ENCODE results near the gene BEST3.

The BEST3 gene

DNA sequence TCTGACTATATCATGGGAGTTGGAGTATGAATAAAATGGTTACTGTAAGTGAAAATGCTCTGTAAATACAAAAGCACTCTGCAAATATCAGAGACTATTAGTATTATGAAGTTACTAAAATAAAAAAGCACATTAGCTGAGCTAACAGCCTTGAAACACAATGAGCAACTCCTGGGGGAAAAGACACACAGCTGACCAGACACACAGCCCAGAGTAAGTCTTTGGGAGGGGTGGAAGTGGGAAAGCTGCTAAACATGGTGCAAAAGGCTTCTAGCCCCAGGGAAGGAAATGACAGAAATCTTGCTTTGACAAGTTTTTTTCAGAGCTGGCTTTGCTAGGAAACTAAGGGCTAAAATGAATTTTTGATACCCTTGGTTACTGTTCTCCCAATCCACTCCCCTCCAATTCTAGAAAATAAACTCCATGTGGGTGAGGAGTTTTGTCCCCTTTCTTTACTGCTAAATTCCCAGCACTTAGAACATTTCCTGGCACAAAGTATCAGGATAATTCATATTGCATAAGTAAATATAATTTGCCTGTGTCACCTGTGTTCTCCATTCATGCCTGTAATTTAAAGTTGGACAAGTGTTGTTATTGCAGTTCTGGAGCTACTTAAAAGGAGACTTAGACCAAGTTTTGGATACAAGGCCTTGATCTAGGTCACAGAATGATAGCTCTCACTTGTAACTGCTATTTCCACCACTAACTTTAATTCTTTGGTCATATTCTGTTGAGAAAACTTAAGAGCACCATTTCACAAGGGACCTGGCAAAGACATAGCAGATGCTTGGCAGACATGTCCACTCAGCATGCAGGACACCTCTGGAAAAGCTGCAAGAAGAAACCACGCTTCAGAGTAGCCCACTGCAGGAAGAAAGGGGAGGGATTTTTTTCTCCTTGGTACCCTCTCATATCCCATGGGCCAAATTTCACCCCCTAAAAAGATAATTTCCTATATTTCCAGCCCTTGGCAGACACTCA is 20.5 kb upstream of the BEST3 start:
- TF ChIP-seq POLR2AphosphoS5 (IDR thresholded peaks at IDR 0.05; ENCODE audit: low read depth, low read length), result no peak
- TF ChIP-seq TAF1 (IDR thresholded peaks at IDR 0.05; ENCODE audit: borderline replicate concordance, insufficient read depth, low read length), result no peak
- no peak for TF ChIP-seq SIN3A (IDR thresholded peaks at IDR 0.05; ENCODE audit: borderline replicate concordance, insufficient read depth, low read length)
- TF ChIP-seq, protein P1, sequence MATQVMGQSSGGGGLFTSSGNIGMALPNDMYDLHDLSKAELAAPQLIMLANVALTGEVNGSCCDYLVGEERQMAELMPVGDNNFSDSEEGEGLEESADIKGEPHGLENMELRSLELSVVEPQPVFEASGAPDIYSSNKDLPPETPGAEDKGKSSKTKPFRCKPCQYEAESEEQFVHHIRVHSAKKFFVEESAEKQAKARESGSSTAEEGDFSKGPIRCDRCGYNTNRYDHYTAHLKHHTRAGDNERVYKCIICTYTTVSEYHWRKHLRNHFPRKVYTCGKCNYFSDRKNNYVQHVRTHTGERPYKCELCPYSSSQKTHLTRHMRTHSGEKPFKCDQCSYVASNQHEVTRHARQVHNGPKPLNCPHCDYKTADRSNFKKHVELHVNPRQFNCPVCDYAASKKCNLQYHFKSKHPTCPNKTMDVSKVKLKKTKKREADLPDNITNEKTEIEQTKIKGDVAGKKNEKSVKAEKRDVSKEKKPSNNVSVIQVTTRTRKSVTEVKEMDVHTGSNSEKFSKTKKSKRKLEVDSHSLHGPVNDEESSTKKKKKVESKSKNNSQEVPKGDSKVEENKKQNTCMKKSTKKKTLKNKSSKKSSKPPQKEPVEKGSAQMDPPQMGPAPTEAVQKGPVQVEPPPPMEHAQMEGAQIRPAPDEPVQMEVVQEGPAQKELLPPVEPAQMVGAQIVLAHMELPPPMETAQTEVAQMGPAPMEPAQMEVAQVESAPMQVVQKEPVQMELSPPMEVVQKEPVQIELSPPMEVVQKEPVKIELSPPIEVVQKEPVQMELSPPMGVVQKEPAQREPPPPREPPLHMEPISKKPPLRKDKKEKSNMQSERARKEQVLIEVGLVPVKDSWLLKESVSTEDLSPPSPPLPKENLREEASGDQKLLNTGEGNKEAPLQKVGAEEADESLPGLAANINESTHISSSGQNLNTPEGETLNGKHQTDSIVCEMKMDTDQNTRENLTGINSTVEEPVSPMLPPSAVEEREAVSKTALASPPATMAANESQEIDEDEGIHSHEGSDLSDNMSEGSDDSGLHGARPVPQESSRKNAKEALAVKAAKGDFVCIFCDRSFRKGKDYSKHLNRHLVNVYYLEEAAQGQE (IDR thresholded peaks at IDR 0.05; ENCODE audit: insufficient read depth in 1 of 2, low read depth in 2 of 2, low read length in 2 of 2), result no peak
- TF ChIP-seq FOXP2 (optimal IDR thresholded peaks at IDR 0.05; ENCODE audit: borderline replicate concordance, extremely low read depth, extremely low read length, insufficient read depth), result no peak

DNA sequence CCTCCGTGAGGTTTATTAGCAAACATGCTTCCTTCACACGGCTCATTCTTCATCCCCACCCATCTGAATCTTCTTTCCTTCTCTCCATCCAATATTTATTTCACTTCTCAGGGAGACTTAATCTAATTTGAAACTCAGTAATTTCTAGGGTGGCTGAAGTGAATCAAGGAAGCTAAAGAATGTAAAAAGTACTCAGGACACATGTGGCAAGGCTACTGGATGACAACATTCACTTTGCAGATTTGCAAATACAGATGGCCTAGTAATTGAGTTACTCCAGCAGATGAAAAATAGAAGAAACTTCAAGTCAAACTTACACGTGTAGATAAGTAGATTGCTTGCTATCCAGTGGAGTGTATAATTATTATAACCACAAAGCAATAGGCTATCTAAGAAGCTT is 15.4 kb upstream of the BEST3 start:
- TF ChIP-seq FOXP2 (optimal IDR thresholded peaks at IDR 0.05; ENCODE audit: borderline replicate concordance, extremely low read depth, extremely low read length, insufficient read depth) (no peak), SIN3A (IDR thresholded peaks at IDR 0.05; ENCODE audit: borderline replicate concordance, insufficient read depth, low read length) (no peak), POLR2AphosphoS5 (IDR thresholded peaks at IDR 0.05; ENCODE audit: low read depth, low read length) (no peak), TAF1 (IDR thresholded peaks at IDR 0.05; ENCODE audit: borderline replicate concordance, insufficient read depth, low read length) (no peak)
- TF ChIP-seq, protein P1 (IDR thresholded peaks at IDR 0.05; ENCODE audit: insufficient read depth in 1 of 2, low read depth in 2 of 2, low read length in 2 of 2), result no peak

DNA sequence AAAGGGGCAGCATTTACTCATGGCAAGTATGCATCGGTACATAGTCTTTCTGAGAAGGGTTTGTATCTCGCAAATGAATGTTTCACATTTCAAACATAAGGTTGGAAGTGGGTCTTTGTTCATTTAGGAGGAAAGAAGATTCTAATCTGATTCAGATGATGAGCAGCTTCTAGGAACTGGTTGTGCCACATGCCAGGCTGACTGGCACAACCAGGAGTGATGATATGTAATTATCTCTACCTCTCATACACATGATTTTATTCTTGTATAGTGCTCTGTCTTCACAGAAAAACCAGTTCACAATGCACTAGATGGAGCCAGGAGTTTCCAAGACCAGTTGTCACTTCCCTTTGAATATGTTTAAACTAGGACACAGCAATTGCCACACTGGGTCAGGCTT is 13.7 kb upstream of the BEST3 start:
- TF ChIP-seq TAF1 (IDR thresholded peaks at IDR 0.05; ENCODE audit: borderline replicate concordance, insufficient read depth, low read length) (no peak), SIN3A (IDR thresholded peaks at IDR 0.05; ENCODE audit: borderline replicate concordance, insufficient read depth, low read length) (no peak), POLR2AphosphoS5 (IDR thresholded peaks at IDR 0.05; ENCODE audit: low read depth, low read length) (no peak), FOXP2 (optimal IDR thresholded peaks at IDR 0.05; ENCODE audit: borderline replicate concordance, extremely low read depth, extremely low read length, insufficient read depth) (no peak)
- TF ChIP-seq, protein P1 (IDR thresholded peaks at IDR 0.05; ENCODE audit: insufficient read depth in 1 of 2, low read depth in 2 of 2, low read length in 2 of 2), result no peak

DNA sequence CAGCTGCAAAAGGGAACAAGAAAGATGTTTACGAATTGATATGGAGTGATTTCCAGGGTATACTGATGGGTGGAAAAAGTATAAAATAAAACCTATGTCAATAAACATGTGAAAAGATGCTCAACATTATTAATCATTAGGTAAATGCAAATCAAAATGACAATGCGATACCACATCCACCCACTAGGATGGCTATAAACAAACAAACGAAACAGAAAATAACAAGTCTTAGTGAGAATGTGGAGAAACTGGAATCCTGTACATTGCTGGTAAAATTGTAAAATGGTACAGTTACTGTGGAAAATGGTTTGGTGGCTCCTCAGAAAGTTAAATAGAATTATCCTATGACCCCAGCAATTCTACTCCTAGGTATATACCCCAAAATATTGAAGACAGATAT is 9.5 kb upstream of the BEST3 start:
- TF ChIP-seq TAF1 (IDR thresholded peaks at IDR 0.05; ENCODE audit: borderline replicate concordance, insufficient read depth, low read length) (no peak), POLR2AphosphoS5 (IDR thresholded peaks at IDR 0.05; ENCODE audit: low read depth, low read length) (no peak), SIN3A (IDR thresholded peaks at IDR 0.05; ENCODE audit: borderline replicate concordance, insufficient read depth, low read length) (no peak), FOXP2 (optimal IDR thresholded peaks at IDR 0.05; ENCODE audit: borderline replicate concordance, extremely low read depth, extremely low read length, insufficient read depth) (no peak)
- TF ChIP-seq, protein P1 (IDR thresholded peaks at IDR 0.05; ENCODE audit: insufficient read depth in 1 of 2, low read depth in 2 of 2, low read length in 2 of 2), result no peak
